ENCODE data around the gene HELZ2. TPM values are rescaled to one million over a fixed set of nuclear protein-coding genes. Genes with fewer than 3 reads are reported as not detected.
"Not testable (repeated sequence)": the region's sequence is repeated elsewhere in the genome, so short reads cannot be mapped to it uniquely, and the experiment has no call there.

HELZ2 gene
- total and polyA plus RNA-seq, 12 donors = 4.8 to 34.3 (median 12.6) TPM

DNA sequence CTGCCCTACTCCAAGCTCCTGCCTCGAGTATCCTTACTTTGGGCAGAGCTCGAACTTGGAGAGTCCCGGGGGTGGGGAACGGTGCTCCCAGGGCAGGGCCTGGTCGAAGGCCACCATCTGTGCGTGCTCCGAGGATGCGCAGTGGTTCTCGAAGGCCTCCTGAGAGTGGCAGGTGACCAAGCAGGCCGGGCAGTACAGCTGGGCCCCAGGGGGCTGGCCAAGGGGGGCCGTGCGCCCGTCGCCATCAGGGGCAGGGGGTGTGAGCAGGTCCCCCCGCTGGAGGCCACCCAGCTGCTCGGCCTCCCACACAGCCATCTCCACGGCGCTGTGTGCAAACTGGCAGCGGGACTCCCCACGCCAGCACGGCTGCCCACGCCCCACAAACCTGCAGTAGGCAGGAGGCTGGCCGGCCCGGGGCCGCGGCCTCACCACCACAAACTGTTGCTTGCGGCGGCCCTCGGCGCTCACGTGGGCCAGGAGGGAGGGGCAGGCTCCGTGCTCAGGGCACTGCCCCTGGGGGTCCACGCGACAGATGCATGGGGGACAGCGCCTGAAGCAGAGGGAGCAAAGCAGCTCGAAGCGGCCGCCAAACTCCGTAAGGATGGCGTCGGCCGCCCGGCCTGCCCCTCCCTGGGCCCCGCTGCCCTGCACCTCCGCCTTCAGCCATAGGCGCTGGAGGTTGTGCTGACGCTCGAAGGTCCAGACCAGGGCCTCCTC, 1.8 kb downstream of the HELZ2 start:
- Histone ChIP-seq H3K9me3 (no peaks in the 10 kb centered on the region), H3K4me1 (peaks cover 5 to 51% (median 24%) of the 10 kb centered on the region in 9 donors), H3K36me3 (peaks cover 0 to 40% (median 4%) of the 10 kb centered on the region in 9 donors), H3K27ac (peak overlapping the region in 4 of 10 donors; percentile 9 to 95 (median 93)), H3K27me3 (peaks cover 0 to 24% (median 0%) of the 10 kb centered on the region in 7 donors), H3K4me3 (peak overlapping the region in 1 of 10 donors; percentile 83)
- DNase-seq (no peak), ATAC-seq (no peak)
- WGBS, 2 donors = 91 to 95% methylated on average over 48 of the region's 48 CpGs
- TF ChIP-seq, protein P1, sequence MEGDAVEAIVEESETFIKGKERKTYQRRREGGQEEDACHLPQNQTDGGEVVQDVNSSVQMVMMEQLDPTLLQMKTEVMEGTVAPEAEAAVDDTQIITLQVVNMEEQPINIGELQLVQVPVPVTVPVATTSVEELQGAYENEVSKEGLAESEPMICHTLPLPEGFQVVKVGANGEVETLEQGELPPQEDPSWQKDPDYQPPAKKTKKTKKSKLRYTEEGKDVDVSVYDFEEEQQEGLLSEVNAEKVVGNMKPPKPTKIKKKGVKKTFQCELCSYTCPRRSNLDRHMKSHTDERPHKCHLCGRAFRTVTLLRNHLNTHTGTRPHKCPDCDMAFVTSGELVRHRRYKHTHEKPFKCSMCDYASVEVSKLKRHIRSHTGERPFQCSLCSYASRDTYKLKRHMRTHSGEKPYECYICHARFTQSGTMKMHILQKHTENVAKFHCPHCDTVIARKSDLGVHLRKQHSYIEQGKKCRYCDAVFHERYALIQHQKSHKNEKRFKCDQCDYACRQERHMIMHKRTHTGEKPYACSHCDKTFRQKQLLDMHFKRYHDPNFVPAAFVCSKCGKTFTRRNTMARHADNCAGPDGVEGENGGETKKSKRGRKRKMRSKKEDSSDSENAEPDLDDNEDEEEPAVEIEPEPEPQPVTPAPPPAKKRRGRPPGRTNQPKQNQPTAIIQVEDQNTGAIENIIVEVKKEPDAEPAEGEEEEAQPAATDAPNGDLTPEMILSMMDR (IDR thresholded peaks at IDR 0.05) = no peak
- intact Hi-C loops (cut with DNase I) = loop anchor here in 2 of 10 donors (10.0 kb wide), 1 partner anchor 53 kb away; the partner anchor contains the start of gene GMEB2 (in 2 of the 2)

DNA sequence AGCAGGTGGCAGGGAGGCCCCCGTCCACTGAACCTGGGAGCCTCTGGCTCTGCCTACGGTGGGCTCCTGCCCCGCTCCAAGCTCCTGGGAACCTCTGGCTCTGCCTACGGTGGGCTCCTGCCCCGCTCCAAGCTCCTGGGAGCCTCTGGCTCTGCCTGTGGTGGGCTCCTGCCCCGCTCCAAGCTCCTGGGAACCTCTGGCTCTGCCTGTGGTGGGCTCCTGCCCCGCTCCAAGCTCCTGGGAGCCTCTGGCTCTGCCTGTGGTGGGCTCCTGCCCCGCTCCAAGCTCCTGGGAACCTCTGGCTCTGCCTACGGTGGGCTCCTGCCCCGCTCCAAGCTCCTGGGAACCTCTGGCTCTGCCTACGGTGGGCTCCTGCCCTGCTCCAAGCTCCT, 3.0 kb downstream of the HELZ2 start:
- ATAC-seq, DNase-seq, H3K4me3 ChIP-seq, H3K27ac ChIP-seq, H3K9me3 ChIP-seq: not testable (repeated sequence)
- 64 to 75% methylated on average over 4 to 6 of the region's 11 CpGs for WGBS, 2 donors
- Histone ChIP-seq H3K4me1 (peaks cover 5 to 56% (median 21%) of the 10 kb centered on the region in 9 donors), H3K27me3 (peaks cover 0 to 23% (median 0%) of the 10 kb centered on the region in 7 donors), H3K36me3 (peaks cover 0 to 50% (median 8%) of the 10 kb centered on the region in 9 donors)
- intact Hi-C loops (cut with DNase I) = loop anchor here in 2 of 10 donors (10.0 kb wide), 1 partner anchor 54 kb away; the partner anchor contains the start of gene GMEB2 (in 2 of the 2)

DNA sequence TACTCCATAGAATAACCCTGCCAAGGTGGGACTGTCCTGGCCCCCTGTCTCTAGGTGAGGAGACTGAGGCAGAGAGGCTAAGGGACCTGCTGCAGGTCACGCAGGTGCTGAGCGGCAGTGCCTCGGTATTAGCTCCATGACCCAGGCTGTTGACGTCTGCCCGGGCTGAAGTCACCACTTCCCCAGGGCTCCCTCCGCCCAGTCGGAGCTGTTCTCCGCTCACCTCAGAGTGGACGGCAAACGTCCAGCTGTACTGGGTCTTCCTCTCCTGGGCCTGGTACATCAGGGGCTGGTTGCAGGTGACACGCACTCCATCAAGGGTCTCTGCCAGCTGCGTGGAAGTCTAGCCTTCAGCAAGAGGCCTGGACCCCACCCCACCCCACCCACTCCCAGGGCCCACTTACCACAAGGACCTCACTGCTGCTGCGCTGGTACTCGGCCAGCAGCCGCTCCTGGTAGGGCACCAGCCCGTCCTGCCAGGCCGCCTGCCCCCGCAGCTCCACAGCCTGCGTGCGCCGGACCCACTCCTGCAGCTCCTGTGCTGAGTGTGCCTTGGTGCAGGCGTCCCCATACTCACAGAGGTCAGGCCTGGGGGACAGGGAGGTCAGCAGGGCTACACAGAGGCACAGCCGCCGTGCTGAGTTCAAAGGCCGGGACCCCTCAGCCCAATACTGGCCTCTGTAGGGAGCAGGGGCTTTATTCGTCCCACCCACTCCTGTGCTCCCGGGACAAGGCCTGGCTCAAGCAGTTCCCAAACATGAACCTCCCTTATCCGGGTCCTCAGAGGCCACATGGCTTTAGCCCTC, 3.6 kb downstream of the HELZ2 start:
- TF ChIP-seq, protein P1 (IDR thresholded peaks at IDR 0.05) = no peak
- Histone ChIP-seq H3K4me3 (no peak overlapping the region), H3K9me3 (no peaks in the 10 kb centered on the region), H3K36me3 (peaks cover 0 to 56% (median 14%) of the 10 kb centered on the region in 9 donors), H3K4me1 (peaks cover 5 to 56% (median 21%) of the 10 kb centered on the region in 9 donors), H3K27me3 (peaks cover 0 to 29% (median 0%) of the 10 kb centered on the region in 7 donors), H3K27ac (no peak overlapping the region)
- no peak for ATAC-seq
- intact Hi-C loops (cut with DNase I) = loop anchor here in 2 of 10 donors (10.0 kb wide), 1 partner anchor 54 kb away; the partner anchor contains the start of gene GMEB2 (in 2 of the 2)
- 92 to 95% methylated on average over 28 of the region's 28 CpGs for WGBS, 2 donors
- no peak for DNase-seq

DNA sequence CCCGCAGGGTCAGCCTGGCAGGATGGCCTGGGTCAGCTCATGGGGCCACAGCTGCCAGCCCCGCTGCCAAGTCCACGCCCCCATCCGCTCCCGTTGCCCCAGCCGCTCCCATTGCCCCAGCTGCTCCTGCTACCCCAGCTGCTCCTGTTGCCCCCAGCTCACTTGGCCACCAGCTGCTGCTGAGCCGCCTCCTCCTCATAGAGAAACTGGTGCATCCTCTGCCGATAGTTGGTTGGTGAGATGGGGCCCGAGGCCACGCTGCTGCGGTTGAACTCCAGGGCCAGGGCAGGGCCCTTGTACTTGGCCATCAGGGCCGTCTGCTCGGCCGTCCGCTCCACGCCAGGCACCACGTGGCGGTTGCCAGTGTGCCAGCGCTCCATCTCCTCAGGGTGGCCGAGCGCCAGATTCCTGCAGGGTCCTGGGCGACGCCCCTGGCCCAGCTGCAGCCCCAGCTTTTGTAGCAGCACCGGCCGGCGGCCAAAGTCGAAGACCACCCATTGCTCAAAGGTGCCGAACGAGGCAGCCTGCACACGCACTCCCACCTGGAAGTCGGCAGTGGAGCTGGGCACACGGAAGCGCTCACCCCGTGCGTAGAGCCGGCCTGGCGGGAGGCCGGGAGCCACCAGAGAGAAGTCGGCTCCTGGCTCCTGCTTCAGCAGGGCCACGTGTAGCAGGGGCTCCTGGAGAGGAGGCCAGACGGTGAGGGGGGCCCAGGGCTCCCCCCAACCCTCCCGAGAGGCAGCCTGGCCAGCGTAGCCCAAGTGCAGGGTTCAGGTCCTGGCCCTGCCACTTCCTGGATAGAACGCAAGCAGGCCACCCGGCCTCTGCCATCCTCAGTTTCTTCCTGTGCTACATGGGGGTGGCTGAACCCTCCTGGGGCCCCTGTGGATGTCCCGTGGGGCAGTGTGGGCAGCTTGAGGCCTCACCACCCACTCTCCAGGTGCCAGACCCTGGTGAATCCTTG, 4.8 kb downstream of the HELZ2 start:
- 91 to 92% methylated on average over 45 to 46 of the region's 46 CpGs for WGBS, 2 donors
- intact Hi-C loops (cut with DNase I) = no loop called here
- H3K27me3 ChIP-seq = peaks cover 0 to 39% (median 0%) of the 10 kb centered on the region in 7 donors

More for the DNA sequence above, 4.8 kb downstream of the HELZ2 start:
- TF ChIP-seq, protein P1 (IDR thresholded peaks at IDR 0.05) = no peak
- Histone ChIP-seq H3K4me1 (peaks cover 5 to 46% (median 15%) of the 10 kb centered on the region in 9 donors), H3K9me3 (no peaks in the 10 kb centered on the region), H3K27ac (no peak overlapping the region), H3K36me3 (peaks cover 0 to 68% (median 26%) of the 10 kb centered on the region in 9 donors), H3K4me3 (peak overlapping the region in 1 of 10 donors; percentile 35)
- DNase-seq (no peak), ATAC-seq (no peak)
